Forelimb muscle (tissue), 1 donor: ENCODE measurements around the gene JPT2. TPM values are rescaled to one million over a fixed set of nuclear protein-coding genes. Genes with fewer than 3 reads are reported as not detected.

Experiments
- DNase-seq: peaks from one replicate; pipeline ENCODE4 v3.0.0-alpha.2; 2013; ENCODE audit warnings: low read depth
- polyA plus RNA-seq: library from polyadenylated mRNA; unstranded; fragments of 120-200 nt; gene quantifications from one replicate; pipeline ENCODE4 v1.2.1, GENCODE V29; 2013; ENCODE audit not compliant: insufficient read length

The JPT2 gene, protein sequence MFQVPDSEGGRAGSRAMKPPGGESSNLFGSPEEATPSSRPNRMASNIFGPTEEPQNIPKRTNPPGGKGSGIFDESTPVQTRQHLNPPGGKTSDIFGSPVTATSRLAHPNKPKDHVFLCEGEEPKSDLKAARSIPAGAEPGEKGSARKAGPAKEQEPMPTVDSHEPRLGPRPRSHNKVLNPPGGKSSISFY
- polyA plus RNA-seq = 40.5 TPM

- DNase-seq = peak; percentile 88
Measured at GRCh38 chr16:1677942-1678499, at the start of gene JPT2. Gene JPT2, plus strand, starts transcription at chr16:1678279. Its CDS starts 34 bp downstream, at chr16:1678313.

- no peak for DNase-seq
Measured at GRCh38 chr16:1630450-1631213, 47.4 kb upstream of the JPT2 start.

GRCh38 chr16:1631230-1631629 is 46.8 kb upstream of the JPT2 start:
- no peak for DNase-seq

- no peak for DNase-seq
Measured at GRCh38 chr16:1631931-1632637, 46.0 kb upstream of the JPT2 start.

DNA sequence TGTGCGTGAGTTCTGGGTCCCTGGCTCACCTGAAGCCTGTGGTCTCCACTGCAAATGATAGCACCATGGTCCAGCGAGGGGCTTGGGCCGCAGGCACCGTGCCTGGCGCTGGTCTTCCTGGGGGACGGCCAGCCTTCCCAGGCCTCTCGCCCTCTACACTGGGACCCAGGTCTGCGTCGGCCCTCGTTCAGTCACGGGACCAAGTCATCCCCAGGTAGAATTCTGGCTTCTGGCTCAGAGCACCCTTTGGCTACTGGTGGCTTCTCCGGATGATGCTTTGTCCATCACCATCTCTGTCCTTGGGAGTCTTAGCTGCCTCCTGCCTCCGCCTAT is 45.5 kb upstream of the JPT2 start:
- no peak for DNase-seq

DNA sequence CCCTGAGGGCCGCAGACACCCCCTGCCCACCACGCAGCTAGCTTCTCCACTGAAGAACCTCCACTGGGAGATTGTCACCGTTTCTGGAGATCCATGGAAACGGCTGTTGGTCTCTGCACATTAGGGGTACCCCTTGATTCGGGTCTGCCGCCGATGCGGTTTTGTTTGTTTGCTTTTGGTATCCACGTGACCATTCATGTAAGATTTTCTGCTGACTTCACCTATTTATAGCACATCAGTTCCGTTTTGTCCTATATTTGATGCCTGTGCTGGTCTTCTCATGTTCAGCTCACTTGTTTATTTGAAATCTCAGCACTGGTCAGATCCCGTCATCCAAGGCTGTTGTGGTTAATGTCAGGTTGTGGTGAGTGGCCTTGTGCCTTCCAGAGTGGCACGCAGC is 44.8 kb upstream of the JPT2 start:
- no peak for DNase-seq

GRCh38 chr16:1634541-1634940 is 43.5 kb upstream of the JPT2 start:
- no peak for DNase-seq

DNA sequence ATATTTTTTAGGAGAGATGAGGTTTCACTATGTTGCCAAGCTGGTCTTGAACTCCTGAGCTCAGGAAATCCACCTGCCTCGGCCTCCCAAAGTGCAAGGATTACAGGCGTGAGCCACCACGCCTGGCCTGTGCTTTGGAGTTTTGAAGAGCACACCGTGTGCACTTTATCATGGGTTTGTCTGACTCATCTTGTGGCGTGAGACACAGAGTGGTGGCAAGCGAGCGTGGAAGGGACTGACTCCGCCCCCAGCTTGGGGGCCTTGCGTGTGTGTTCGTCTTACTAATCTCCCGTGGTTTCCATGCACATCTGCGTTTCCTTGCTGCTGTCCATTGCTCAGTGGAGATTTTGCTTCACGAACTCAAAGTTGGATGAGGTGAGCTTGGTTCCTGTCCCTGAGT is 43.0 kb upstream of the JPT2 start:
- no peak for DNase-seq

- no peak for DNase-seq
Measured at GRCh38 chr16:1637526-1637925, 40.6 kb upstream of the JPT2 start.

- DNase-seq = no peak
Measured at GRCh38 chr16:1638757-1639156, 39.3 kb upstream of the JPT2 start.

DNA sequence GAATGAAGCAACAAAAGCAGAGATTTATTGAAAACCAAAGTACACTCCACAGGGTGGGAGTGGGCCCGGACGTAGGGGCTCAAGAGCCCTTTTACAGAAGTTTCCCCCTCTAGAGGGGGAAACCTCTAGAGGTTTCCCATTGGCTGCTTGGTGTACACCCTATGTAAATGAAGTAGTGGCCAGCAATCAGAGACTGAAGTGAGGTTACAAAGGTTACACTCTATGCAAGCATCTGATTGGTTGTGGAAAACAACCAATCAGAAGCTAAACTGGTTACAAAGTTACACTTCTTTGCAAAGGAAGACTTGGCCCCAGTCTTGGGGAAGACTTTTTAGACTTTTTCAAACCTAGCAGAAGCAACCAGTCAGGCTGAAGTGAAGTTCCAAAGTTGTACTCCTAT is 38.8 kb upstream of the JPT2 start:
- no peak for DNase-seq

- no peak for DNase-seq
Measured at GRCh38 chr16:1639860-1640259, 38.2 kb upstream of the JPT2 start.

GRCh38 chr16:1640261-1640941 is 37.7 kb upstream of the JPT2 start:
- DNase-seq = no peak

DNA sequence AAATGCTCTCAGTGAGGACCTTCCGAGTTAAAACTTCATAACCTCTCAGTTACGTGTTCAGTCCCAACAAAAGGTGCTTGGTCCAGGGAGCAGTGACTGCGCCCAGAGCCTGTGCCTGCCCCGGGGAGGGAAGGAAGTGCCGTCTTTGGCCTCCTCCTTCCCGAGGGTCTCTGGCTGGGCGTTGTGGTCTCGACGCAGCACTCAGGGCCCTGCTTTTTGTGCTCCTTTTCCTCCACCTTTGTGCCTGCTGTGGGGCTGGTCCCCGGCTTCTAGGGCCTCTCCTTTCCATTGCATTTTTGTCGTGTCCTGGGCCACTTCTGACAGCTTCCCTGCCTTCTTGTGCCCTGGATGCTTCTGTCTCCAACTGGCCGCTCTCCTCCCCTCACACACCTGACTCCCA is 36.8 kb upstream of the JPT2 start:
- no peak for DNase-seq

DNA sequence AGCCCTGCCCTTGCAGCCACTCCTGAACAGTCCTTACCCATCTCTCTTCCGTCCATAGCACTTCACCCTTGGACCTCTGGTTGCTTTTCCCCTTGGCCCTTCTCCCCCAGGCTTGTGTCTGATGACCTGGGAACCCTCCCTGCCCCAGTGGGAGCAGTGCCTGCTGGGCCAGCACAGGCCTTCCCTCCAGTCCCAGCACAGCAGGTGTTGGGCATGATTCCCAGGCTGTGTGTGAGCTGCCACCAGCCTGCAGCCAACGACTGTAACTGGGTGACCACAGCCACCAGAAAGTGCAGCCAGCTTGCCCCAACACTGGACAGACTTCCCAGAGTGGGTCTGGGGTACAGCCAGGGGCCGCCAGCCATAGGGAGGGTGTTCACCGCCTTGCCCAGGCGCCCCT is 35.9 kb upstream of the JPT2 start:
- DNase-seq = no peak

GRCh38 chr16:1642753-1643152 is 35.3 kb upstream of the JPT2 start:
- no peak for DNase-seq

DNA sequence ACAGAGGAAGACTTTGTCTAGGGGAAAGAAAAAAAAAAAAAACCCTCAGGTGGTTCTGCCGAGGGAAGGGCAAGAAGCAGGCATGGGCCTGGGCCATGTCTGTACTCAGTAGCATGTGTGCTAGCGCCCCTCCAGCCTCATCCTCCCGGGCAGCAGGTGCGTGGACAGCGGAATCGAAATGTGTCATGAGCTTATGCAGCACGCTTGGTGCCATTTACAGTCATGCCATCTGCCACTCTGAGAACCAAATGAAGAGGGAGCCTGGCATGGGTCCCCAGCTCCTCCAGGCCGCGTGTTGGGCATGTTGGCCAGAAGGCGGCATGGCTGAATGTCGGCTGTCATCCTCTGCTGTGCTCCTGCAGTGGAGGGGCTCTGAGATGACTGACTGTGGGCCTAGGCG is 34.6 kb upstream of the JPT2 start:
- no peak for DNase-seq

GRCh38 chr16:1645914-1646525 is 32.1 kb upstream of the JPT2 start:
- no peak for DNase-seq

DNA sequence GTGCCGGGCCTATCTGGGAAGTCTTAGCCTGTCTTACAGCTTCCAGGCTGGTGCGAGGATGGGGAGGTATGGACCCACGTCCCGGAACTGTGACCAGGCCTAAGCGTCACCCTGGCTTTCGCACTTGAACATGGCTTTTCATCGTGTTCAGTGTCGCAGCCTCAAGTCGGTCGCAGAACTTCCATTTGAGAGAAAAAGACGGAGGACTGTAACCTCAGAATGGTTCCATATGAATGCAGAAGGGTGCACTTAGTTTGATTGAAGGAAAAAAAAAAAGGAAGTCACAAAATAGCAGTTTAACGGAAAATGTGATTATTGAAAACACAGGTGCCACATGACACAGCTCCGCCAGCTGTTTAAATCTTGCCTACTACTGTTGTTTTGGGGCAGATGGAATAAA is 30.2 kb upstream of the JPT2 start:
- DNase-seq = no peak

- no peak for DNase-seq
Measured at GRCh38 chr16:1650131-1650530, 27.9 kb upstream of the JPT2 start.

GRCh38 chr16:1651094-1651973 is 26.7 kb upstream of the JPT2 start:
- DNase-seq = no peak
